GM13976 (cell line): Measurements from ENCODE around the gene SMOC1.

Source experiments
- DNase-seq: peaks from one replicate; pipeline ENCODE4 v3.0.0; 2012; ENCODE audit warnings: low spot score
- CTCF ChIP-seq: IDR thresholded peaks from 2 replicates; pipeline ENCODE4 v1.5.1; 2012; ENCODE audit warnings: borderline replicate concordance, mild to moderate bottlenecking; ENCODE audit not compliant: insufficient read depth; ENCODE audit errors: extremely low read depth, missing control alignments, control extremely low read depth
- in situ Hi-C: fragments of 300-500 bp; cut with MboI; formaldehyde crosslinking; loops from one replicate; pipeline ENCODE4 v1.12.0; 2022; ENCODE audit warnings: low sequenced_read_pairs, mixed read lengths, inconsistent platforms; ENCODE audit not compliant: unreplicated experiment

Gene SMOC1

GRCh38 chr14:69953266-69953915 is 74.2 kb downstream of the SMOC1 start:
- in situ Hi-C loops, result no loop called here
- no peak for TF ChIP-seq CTCF
- no peak for DNase-seq

DNA sequence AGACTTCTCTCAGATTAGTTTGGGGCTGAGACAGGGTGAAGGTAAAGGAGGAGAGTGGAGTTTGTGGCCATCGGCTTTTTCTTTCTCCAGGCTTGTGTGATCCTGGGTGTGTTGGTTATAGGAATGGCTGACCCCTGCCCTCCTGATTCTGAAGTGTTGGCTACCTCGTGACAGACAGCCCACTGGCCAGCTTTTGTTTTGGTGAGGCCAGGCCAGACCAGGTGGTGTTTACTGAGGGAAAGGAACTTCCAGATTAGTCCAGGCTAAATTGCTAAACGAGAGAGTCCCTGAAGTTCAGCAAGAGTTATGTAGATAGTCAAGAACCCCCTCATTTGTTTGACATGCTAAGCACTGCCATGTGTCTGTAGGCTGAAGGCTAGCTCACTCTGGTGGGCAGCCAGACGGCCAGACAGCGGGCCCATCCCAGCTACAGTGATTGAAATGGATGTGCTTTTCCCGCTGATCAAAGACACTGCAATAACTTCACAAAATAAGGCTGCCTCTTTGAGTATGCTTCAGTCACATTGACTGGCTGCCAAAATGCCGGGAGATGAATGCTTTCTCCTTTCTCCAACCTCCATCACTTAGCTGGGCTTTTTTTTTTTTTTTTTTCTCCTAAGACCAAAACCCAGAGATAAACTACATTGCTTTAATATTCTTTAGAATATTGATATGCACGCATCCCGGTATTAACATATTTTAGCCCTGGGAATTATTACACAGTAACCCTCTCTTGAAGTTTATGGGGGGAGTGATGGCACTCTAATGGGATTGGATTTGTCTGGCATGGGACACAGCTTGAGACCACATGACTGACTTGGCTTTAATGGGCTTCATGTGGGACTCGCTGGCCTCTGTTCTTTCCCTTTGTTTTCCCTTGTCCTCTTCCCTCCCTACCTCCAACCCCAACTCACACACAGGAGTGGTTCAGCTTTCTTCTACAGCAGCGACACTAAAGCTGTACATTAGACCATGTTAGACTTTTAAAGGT is 76.9 kb downstream of the SMOC1 start:
- TF ChIP-seq CTCF, result no peak
- in situ Hi-C loops, result no loop called here

GRCh38 chr14:69956970-69957369 is 77.8 kb downstream of the SMOC1 start:
- in situ Hi-C loops, result no loop called here
- no peak for DNase-seq
- TF ChIP-seq CTCF, result no peak

More for the DNA sequence above, 76.9 kb downstream of the SMOC1 start:
- no peak for DNase-seq

DNA sequence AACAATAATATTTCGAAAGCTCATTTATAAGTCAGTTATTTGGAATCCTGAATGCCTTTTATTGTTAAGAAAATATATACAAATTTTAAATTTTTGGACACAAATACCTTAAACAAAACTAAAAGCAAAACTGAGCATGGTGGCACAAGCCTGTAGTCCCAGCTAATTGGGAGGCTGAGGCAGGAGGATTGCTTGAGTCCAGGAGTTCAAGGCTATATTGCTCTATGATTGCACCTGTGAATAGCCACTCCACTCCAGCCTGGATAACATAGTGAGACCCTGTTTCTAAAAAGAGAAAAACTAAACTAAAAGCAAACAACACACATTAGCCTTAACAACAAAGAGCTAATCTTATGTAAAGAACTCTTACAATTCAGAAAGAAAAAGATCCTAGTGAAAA is 78.8 kb downstream of the SMOC1 start:
- no peak for TF ChIP-seq CTCF
- no peak for DNase-seq
- in situ Hi-C loops, result no loop called here

- DNase-seq, result no peak
- in situ Hi-C loops, result no loop called here
- TF ChIP-seq CTCF, result no peak
These were observed 79.9 kb downstream of the SMOC1 start for GRCh38 chr14:69959136-69959535.

DNA sequence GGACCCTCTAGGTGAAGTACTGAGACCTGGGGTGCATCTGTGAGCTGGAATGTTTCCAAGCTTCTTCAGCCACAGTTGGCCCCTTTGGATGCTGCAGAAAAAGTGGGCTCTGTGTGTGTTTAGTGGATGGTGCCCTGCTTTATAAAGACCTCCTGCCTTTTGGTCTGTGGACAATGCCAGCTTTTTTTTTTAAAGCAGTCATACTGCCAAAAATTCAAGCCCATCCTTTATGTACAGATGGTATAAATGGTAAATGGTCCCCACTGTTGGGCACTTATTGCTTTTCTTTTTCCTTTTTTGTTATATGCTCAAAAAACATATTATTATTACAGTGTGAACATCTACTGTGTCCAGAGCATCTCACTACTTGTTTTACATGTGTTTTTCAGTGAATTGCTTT is 81.1 kb downstream of the SMOC1 start:
- DNase-seq, result no peak
- in situ Hi-C loops, result no loop called here
- TF ChIP-seq CTCF, result no peak
